Activated CD4-positive, CD25-positive, alpha-beta regulatory T cell treated with anti-CD3 and anti-CD28 coated beads, Interleukin-2, amount 50 U/mL, for 24 hours (primary cell): ENCODE data around the gene PRDM5.
A peak's percentile ranks its signal among the peaks of the same experiment; 100 is the strongest.

Source experiments
- ATAC-seq, 2 donors: fragments of 150-1000 bp; cut with Tn5 transposase; one replicate each; pipeline ENCODE4 v1.10.0; 2021; ENCODE audit warnings: mild to moderate bottlenecking in 1 of 2, moderate library complexity in 1 of 2

The PRDM5 gene

GRCh38 chr4:120855307-120856001, 67.1 kb downstream of the PRDM5 start:
- peak in 1 of 2 donors; percentile 36 for ATAC-seq

GRCh38 chr4:120853161-120853935, 69.2 kb downstream of the PRDM5 start:
- ATAC-seq, result no peak

- ATAC-seq, result no peak
Observed at GRCh38 chr4:120850018-120850599, 72.4 kb downstream of the PRDM5 start.

- ATAC-seq, result no peak
Observed at GRCh38 chr4:120847019-120847582, 75.4 kb downstream of the PRDM5 start.

GRCh38 chr4:120844528-120844921, 78.0 kb downstream of the PRDM5 start:
- peak; percentile 62 to 64 for ATAC-seq

- no peak for ATAC-seq
Observed at GRCh38 chr4:120843849-120844527, 78.5 kb downstream of the PRDM5 start.

- no peak for ATAC-seq
Observed at GRCh38 chr4:120842031-120842430, 80.5 kb downstream of the PRDM5 start.

- ATAC-seq, result no peak
Observed at GRCh38 chr4:120841580-120841979, 80.9 kb downstream of the PRDM5 start.

- ATAC-seq, result no peak
Observed at GRCh38 chr4:120839974-120840751, 82.4 kb downstream of the PRDM5 start.

- ATAC-seq, result no peak
Observed at GRCh38 chr4:120839334-120839973, 83.1 kb downstream of the PRDM5 start.

GRCh38 chr4:120838784-120839183, 83.7 kb downstream of the PRDM5 start:
- ATAC-seq, result no peak

- no peak for ATAC-seq
Observed at GRCh38 chr4:120837656-120838055, 84.9 kb downstream of the PRDM5 start.

- ATAC-seq, result peak in 1 of 2 donors; percentile 32
Observed at GRCh38 chr4:120835342-120835741, 87.2 kb downstream of the PRDM5 start.

GRCh38 chr4:120830204-120830603, 92.3 kb downstream of the PRDM5 start:
- no peak for ATAC-seq

GRCh38 chr4:120829113-120829831, 93.3 kb downstream of the PRDM5 start:
- no peak for ATAC-seq

- ATAC-seq, result no peak
Observed at GRCh38 chr4:120826853-120827252, 95.7 kb downstream of the PRDM5 start.

GRCh38 chr4:120826449-120826848, 96.1 kb downstream of the PRDM5 start:
- ATAC-seq, result no peak

GRCh38 chr4:120824946-120825345, 97.6 kb downstream of the PRDM5 start:
- ATAC-seq, result no peak

- ATAC-seq, result no peak
Observed at GRCh38 chr4:120821977-120822376, 100.5 kb downstream of the PRDM5 start.

- ATAC-seq, result no peak
Observed at GRCh38 chr4:120821029-120821428, 101.5 kb downstream of the PRDM5 start.
